SK-N-SH (cell line): ENCODE measurements around the gene FADS2.

Experiments used
- CTCF ChIP-seq: fragments of 200-600 bp; sonication (generic); IDR thresholded peaks from 2 replicates; pipeline ENCODE4 v1.6.1; 2017; ENCODE audit warnings: antibody characterized with exemption, mild to moderate bottlenecking, moderate library complexity
- REST ChIP-seq: IDR thresholded peaks from 2 replicates; pipeline ENCODE4 v1.6.1; 2012; ENCODE audit warnings: mild to moderate bottlenecking, low read depth, low read length, moderate library complexity

GRCh38 chr11:61911128-61911700 lies 83.1 kb downstream of the FADS2 start:
- no peak for TF ChIP-seq CTCF
- no peak for TF ChIP-seq REST
